Mesothelial cell of epicardium (in vitro differentiated cells): ENCODE results near the gene PRDM12. TPM values are rescaled to one million over a fixed set of nuclear protein-coding genes. Genes with fewer than 3 reads are reported as not detected.

ENCODE experiments used
- DNase-seq, 2 experiments: peaks; one replicate each; pipeline ENCODE4 v3.0.0; 2021; ENCODE audit warnings: low spot score in 2 of 2; ENCODE audit not compliant: unreplicated experiment in 2 of 2
- H3K27ac Mint-ChIP-seq: 2 replicates; pipeline ENCODE4 v1.8.0; 2021; ENCODE audit warnings: mixed read lengths
- H3K27me3 Mint-ChIP-seq: 2 replicates; pipeline ENCODE4 v1.8.0; 2021; ENCODE audit warnings: low read depth, mixed read lengths
- H3K36me3 Mint-ChIP-seq: 2 replicates; pipeline ENCODE4 v1.8.0; 2021; ENCODE audit warnings: mixed read lengths
- H3K4me1 Mint-ChIP-seq: 2 replicates; pipeline ENCODE4 v1.8.0; 2021; ENCODE audit warnings: mixed read lengths
- H3K4me3 Mint-ChIP-seq: 2 replicates; pipeline ENCODE4 v1.8.0; 2021; ENCODE audit warnings: mild to moderate bottlenecking, moderate library complexity, mixed read lengths
- H3K9me3 Mint-ChIP-seq: 2 replicates; pipeline ENCODE4 v1.8.0; 2021; ENCODE audit warnings: mixed read lengths
- microRNA-seq: library from miRNA; unstranded; fragments of <30 nt; microRNA quantifications from one replicate; pipeline ENCODE4 v1.2.0, GENCODE V29; 2021; ENCODE audit warnings: inconsistent platforms, mixed read lengths
- total RNA-seq: library from RNA; stranded (reverse); gene quantifications from 3 replicates; pipeline ENCODE4 v1.2.1, GENCODE V29; 2021
- TF ChIP-seq, protein P1 (sequence below): fragments of 200-600 bp; sonication (generic); IDR thresholded peaks from one replicate; pipeline ENCODE4 v1.5.0; 2021; ENCODE audit warnings: antibody characterized with exemption; ENCODE audit not compliant: unreplicated experiment

The PRDM12 gene
- total RNA-seq, 1 donor from 2014 or later = not detected

DNA sequence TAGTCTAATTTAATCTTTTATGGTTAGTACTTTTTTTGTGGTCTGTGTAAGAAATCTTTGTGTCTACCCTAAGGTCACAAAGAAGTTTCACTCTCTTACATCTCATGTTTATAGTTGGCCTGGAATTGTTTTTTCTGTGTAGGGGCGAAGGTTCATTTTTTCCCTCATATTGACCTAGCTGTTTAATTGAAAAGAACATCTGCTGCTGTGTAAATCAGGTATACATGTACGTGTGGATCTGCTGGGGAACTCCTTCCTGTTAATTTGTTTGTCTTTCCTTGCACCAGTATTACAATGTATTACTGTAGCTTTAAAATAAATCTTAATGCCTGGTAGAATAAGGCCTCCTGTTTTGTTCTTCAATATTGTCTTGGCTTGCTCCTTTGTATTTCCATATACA lies 67.0 kb downstream of the PRDM12 start:
- no peak overlapping the region for H3K4me3 Mint-ChIP-seq
- H3K4me1 Mint-ChIP-seq = peaks cover 11% of the 10 kb centered on the region
- no peaks in the 10 kb centered on the region for H3K27me3 Mint-ChIP-seq
- DNase-seq = no peak
- H3K27ac Mint-ChIP-seq = peak overlapping the region; percentile 35
- peaks cover 4% of the 10 kb centered on the region for H3K9me3 Mint-ChIP-seq
- TF ChIP-seq, protein P1, sequence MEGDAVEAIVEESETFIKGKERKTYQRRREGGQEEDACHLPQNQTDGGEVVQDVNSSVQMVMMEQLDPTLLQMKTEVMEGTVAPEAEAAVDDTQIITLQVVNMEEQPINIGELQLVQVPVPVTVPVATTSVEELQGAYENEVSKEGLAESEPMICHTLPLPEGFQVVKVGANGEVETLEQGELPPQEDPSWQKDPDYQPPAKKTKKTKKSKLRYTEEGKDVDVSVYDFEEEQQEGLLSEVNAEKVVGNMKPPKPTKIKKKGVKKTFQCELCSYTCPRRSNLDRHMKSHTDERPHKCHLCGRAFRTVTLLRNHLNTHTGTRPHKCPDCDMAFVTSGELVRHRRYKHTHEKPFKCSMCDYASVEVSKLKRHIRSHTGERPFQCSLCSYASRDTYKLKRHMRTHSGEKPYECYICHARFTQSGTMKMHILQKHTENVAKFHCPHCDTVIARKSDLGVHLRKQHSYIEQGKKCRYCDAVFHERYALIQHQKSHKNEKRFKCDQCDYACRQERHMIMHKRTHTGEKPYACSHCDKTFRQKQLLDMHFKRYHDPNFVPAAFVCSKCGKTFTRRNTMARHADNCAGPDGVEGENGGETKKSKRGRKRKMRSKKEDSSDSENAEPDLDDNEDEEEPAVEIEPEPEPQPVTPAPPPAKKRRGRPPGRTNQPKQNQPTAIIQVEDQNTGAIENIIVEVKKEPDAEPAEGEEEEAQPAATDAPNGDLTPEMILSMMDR = no peak
- H3K36me3 Mint-ChIP-seq = peaks cover 6% of the 10 kb centered on the region

- TF ChIP-seq, protein P1 = no peak
- peaks cover 4% of the 10 kb centered on the region for H3K9me3 Mint-ChIP-seq
- H3K4me3 Mint-ChIP-seq = no peak overlapping the region
- peaks cover 11% of the 10 kb centered on the region for H3K4me1 Mint-ChIP-seq
- H3K36me3 Mint-ChIP-seq = peaks cover 6% of the 10 kb centered on the region
- no peaks in the 10 kb centered on the region for H3K27me3 Mint-ChIP-seq
- H3K27ac Mint-ChIP-seq = no peak overlapping the region
- no peak for DNase-seq
These were observed 67.7 kb downstream of the PRDM12 start for GRCh38 chr9:130732136-130732535.

Small RNA genes lying within 50 kb of the gene (microRNA-seq; reads per million reads assigned to microRNA genes)
- gene MIR6856 = not detected

Other genes with a start within 250 kb of the PRDM12 start
- 94.8 to 110 TPM (median 98.0 TPM) in 3 replicates for gene ASS1, start 219.6 kb upstream of the PRDM12 start, total RNA-seq
- gene FUBP3, start 85.0 kb upstream of the PRDM12 start, total RNA-seq = 70.8 to 77.0 TPM (median 73.1 TPM) in 3 replicates
- 52.8 to 56.2 TPM (median 54.4 TPM) in 3 replicates for gene EXOSC2, start 29.2 kb downstream of the PRDM12 start, total RNA-seq
- gene ABL1, start 170.7 kb downstream of the PRDM12 start, total RNA-seq = 112 to 118 TPM (median 117 TPM) in 3 replicates
- gene QRFP, start 232.2 kb downstream of the PRDM12 start, total RNA-seq = not detected in 3 replicates